ENCODE measurements around the gene PRKAR1A.
A peak's percentile ranks its signal among the peaks of the same experiment; 100 is the strongest.

The PRKAR1A gene

DNA sequence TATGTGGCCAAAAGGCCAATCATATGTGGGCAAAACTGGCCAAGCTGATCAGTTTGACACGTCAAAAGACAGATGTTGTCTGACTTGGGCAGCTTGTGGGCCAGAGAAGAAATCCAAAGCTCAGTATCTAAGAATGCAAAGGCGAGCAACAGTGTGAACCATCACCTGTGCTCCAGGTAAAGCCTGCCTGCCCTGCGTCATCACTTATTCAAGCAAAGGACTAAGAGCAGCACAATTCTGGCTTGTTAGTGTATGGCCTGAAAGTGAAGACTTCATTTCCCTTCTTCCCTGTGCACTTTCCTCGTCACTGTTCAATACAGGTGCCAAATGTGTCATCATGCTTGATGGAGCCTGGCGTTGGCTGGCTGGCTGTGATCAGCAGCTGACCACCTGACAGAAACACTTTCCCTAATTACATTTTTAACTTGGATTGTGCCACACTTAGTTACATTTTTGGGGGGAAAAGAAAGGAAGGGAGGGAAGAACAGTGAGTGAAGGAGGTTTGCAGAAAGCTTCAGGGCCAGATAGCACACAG lies 84.2 kb downstream of the PRKAR1A start:
- Histone ChIP-seq H3K27ac (ENCODE audit: extremely low read depth, low read depth, low read length) (no peak overlapping the region), H3K36me3 (ENCODE audit: control insufficient read depth in 2 of 2, insufficient read depth in 1 of 2, low read length in 2 of 2) (no peaks in the 10 kb centered on the region), H3K4me1 (ENCODE audit: control insufficient read depth, insufficient read depth, low read length) (peaks cover 11% of the 10 kb centered on the region), H3K9me3 (ENCODE audit: control insufficient read depth, insufficient read depth, low read depth, low read length) (no peaks in the 10 kb centered on the region), H3K4me3 (ENCODE audit: low read depth, low read length) (no peak overlapping the region)
- POLR2A ChIA-PET, result no interaction called here
- CTCF ChIA-PET, result interaction anchor here (1.3 to 1.7 kb wide), 2 partner anchors 17 to 63 kb away, joined by 5 to 6 read pairs; no protein-coding TSS in a partner anchor
- TF ChIP-seq, protein P1, sequence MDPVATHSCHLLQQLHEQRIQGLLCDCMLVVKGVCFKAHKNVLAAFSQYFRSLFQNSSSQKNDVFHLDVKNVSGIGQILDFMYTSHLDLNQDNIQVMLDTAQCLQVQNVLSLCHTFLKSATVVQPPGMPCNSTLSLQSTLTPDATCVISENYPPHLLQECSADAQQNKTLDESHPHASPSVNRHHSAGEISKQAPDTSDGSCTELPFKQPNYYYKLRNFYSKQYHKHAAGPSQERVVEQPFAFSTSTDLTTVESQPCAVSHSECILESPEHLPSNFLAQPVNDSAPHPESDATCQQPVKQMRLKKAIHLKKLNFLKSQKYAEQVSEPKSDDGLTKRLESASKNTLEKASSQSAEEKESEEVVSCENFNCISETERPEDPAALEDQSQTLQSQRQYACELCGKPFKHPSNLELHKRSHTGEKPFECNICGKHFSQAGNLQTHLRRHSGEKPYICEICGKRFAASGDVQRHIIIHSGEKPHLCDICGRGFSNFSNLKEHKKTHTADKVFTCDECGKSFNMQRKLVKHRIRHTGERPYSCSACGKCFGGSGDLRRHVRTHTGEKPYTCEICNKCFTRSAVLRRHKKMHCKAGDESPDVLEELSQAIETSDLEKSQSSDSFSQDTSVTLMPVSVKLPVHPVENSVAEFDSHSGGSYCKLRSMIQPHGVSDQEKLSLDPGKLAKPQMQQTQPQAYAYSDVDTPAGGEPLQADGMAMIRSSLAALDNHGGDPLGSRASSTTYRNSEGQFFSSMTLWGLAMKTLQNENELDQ (tag by site-specific recombination; IDR thresholded peaks at IDR 0.05; ENCODE audit: low read depth), result no peak
- TF ChIP-seq ZNF362 (tag by site-specific recombination; IDR thresholded peaks at IDR 0.05) (no peak), PRDM1 (tag by site-specific recombination; IDR thresholded peaks at IDR 0.05) (peak; percentile 71)

DNA sequence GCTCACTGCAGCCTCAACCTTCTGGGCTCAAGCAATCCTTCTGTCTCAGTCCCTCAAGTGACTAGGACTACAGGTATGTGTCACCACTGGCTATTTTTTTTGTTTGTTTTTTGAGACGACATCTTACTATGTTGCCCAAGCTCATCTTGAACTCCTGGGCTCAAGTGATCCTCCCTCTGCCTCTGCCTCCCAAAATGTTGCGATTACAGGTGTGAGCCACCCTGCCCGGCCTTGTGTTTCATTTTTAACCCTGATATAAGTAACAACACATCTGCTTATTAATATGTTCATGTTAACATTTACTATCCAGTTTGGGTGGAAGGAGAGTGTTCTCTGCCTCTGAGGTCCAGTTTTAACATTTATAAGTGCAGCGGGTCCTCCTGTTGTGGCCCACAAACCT lies 85.8 kb downstream of the PRKAR1A start:
- ChIA-PET CTCF (interaction anchor here (1.1 to 1.8 kb wide), 2 partner anchors 14 to 16 kb away, joined by 3 read pairs; no protein-coding TSS in a partner anchor), POLR2A (no interaction called here)
- Histone ChIP-seq H3K4me1 (ENCODE audit: control insufficient read depth, insufficient read depth, low read length) (peaks cover 9% of the 10 kb centered on the region), H3K36me3 (ENCODE audit: control insufficient read depth in 2 of 2, insufficient read depth in 1 of 2, low read length in 2 of 2) (no peaks in the 10 kb centered on the region), H3K4me3 (ENCODE audit: low read depth, low read length) (no peak overlapping the region), H3K9me3 (ENCODE audit: control insufficient read depth, insufficient read depth, low read depth, low read length) (no peaks in the 10 kb centered on the region), H3K27ac (ENCODE audit: extremely low read depth, low read depth, low read length) (no peak overlapping the region)
- TF ChIP-seq HOXA7 (CRISPR knock-in tag; IDR thresholded peaks at IDR 0.05; ENCODE audit: borderline replicate concordance) (no peak), ZNF169 (tag by site-specific recombination; IDR thresholded peaks at IDR 0.05) (no peak), ZNF416 (tag by site-specific recombination; IDR thresholded peaks at IDR 0.05) (no peak), ZNF843 (tag by site-specific recombination; IDR thresholded peaks at IDR 0.05) (no peak), ZFP69B (tag by site-specific recombination; IDR thresholded peaks at IDR 0.05) (no peak), ZNF48 (tag by site-specific recombination; IDR thresholded peaks at IDR 0.05) (no peak), MYNN (tag by site-specific recombination; IDR thresholded peaks at IDR 0.05; ENCODE audit: borderline replicate concordance) (no peak), ZBTB1 (tag by site-specific recombination; IDR thresholded peaks at IDR 0.05) (no peak), ZNF544 (tag by site-specific recombination; IDR thresholded peaks at IDR 0.05) (no peak), ZNF146 (tag by site-specific recombination; IDR thresholded peaks at IDR 0.05) (no peak), ZNF341 (tag by site-specific recombination; IDR thresholded peaks at IDR 0.05; ENCODE audit: low read depth) (no peak), ZNF248 (tag by site-specific recombination; IDR thresholded peaks at IDR 0.05) (no peak), ZNF561 (tag by site-specific recombination; IDR thresholded peaks at IDR 0.05; ENCODE audit: borderline replicate concordance) (no peak), OSR2 (tag by site-specific recombination; IDR thresholded peaks at IDR 0.05) (no peak), GFI1B (tag by site-specific recombination; IDR thresholded peaks at IDR 0.05) (no peak)
- TF ChIP-seq, protein P2, sequence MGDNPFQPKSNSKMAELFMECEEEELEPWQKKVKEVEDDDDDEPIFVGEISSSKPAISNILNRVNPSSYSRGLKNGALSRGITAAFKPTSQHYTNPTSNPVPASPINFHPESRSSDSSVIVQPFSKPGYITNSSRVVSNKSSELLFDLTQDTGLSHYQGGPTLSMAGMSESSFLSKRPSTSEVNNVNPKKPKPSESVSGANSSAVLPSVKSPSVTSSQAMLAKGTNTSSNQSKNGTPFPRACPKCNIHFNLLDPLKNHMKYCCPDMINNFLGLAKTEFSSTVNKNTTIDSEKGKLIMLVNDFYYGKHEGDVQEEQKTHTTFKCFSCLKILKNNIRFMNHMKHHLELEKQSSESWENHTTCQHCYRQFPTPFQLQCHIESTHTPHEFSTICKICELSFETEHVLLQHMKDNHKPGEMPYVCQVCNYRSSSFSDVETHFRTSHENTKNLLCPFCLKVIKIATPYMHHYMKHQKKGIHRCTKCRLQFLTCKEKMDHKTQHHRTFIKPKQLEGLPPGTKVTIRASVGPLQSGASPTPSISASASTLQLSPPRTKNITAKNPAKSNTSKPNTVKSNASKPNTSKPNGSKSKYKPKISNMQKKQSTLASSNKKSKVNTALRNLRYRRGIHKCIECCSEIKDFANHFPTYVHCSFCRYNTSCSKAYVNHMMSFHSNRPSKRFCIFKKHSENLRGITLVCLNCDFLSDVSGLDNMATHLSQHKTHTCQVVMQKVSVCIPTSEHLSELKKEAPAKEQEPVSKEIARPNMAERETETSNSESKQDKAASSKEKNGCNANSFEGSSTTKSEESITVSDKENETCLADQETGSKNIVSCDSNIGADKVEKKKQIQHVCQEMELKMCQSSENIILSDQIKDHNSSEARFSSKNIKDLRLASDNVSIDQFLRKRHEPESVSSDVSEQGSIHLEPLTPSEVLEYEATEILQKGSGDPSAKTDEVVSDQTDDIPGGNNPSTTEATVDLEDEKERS (tag by site-specific recombination; IDR thresholded peaks at IDR 0.05), result no peak
- TF ChIP-seq, protein P3, sequence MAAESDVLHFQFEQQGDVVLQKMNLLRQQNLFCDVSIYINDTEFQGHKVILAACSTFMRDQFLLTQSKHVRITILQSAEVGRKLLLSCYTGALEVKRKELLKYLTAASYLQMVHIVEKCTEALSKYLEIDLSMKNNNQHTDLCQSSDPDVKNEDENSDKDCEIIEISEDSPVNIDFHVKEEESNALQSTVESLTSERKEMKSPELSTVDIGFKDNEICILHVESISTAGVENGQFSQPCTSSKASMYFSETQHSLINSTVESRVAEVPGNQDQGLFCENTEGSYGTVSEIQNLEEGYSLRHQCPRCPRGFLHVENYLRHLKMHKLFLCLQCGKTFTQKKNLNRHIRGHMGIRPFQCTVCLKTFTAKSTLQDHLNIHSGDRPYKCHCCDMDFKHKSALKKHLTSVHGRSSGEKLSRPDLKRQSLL (tag by site-specific recombination; IDR thresholded peaks at IDR 0.05), result no peak
- TF ChIP-seq, protein P4, sequence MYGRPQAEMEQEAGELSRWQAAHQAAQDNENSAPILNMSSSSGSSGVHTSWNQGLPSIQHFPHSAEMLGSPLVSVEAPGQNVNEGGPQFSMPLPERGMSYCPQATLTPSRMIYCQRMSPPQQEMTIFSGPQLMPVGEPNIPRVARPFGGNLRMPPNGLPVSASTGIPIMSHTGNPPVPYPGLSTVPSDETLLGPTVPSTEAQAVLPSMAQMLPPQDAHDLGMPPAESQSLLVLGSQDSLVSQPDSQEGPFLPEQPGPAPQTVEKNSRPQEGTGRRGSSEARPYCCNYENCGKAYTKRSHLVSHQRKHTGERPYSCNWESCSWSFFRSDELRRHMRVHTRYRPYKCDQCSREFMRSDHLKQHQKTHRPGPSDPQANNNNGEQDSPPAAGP (tag by site-specific recombination; IDR thresholded peaks at IDR 0.05), result no peak

Measured in HEK293 (cell line).